IMR-90 (cell line): ENCODE results near the gene MIEN1.

Experiments
- BHLHE40 ChIP-seq: fragments of 150-350 bp; IDR thresholded peaks from 2 replicates; pipeline ENCODE4 v1.6.1; 2016; ENCODE audit warnings: mild to moderate bottlenecking, low read depth, low read length
- CTCF ChIP-seq: conservative IDR thresholded peaks from 2 replicates; pipeline ENCODE4 v1.5.1; 2012; ENCODE audit warnings: mild to moderate bottlenecking, low read depth, low read length, improper control_type of control experiment
- MAZ ChIP-seq: IDR thresholded peaks from 2 replicates; pipeline ENCODE4 v1.6.1; 2012; ENCODE audit warnings: low read depth, mild to moderate bottlenecking, low read length, improper control_type of control experiment, moderate library complexity, borderline replicate concordance
- POLR2A ChIP-seq: IDR thresholded peaks from 2 replicates; pipeline ENCODE4 v1.6.1; 2012; ENCODE audit warnings: mild to moderate bottlenecking, low read depth, low read length
- RAD21 ChIP-seq: IDR thresholded peaks from 2 replicates; pipeline ENCODE4 v1.6.1; 2012; ENCODE audit warnings: low read length, improper control_type of control experiment
- RCOR1 ChIP-seq: IDR thresholded peaks from 2 replicates; pipeline ENCODE4 v1.6.1; 2012; ENCODE audit warnings: mild to moderate bottlenecking, low read length, improper control_type of control experiment; ENCODE audit not compliant: insufficient replicate concordance
- RFX5 ChIP-seq: IDR thresholded peaks from 2 replicates; pipeline ENCODE4 v1.8.0; 2012; ENCODE audit warnings: low read depth, mild to moderate bottlenecking, low read length, moderate library complexity
- SMC3 ChIP-seq: fragments of 150-350 bp; IDR thresholded peaks from 2 replicates; pipeline ENCODE4 v1.6.1; 2016; ENCODE audit warnings: low read depth, mild to moderate bottlenecking, antibody characterized with exemption, low read length, moderate library complexity
- TF ChIP-seq, protein P1 (sequence below): fragments of 150-350 bp; IDR thresholded peaks from 2 replicates; pipeline ENCODE4 v1.6.1; 2017; ENCODE audit warnings: mild to moderate bottlenecking, antibody characterized with exemption, low read length, low read depth

GRCh38 chr17:39687546-39688474 lies 42.5 kb downstream of the MIEN1 start, which contains the start of gene PGAP3:
- TF ChIP-seq BHLHE40 (no peak), MAZ (no peak), POLR2A (peak; percentile 63; the same call in 1 of the 2 replicates), CTCF (0 out of 2 replicates have a peak, but pooled peaks have one; percentile 13), RFX5 (no peak), RCOR1 (no peak), SMC3 (no peak), RAD21 (no peak)
- TF ChIP-seq, protein P1, sequence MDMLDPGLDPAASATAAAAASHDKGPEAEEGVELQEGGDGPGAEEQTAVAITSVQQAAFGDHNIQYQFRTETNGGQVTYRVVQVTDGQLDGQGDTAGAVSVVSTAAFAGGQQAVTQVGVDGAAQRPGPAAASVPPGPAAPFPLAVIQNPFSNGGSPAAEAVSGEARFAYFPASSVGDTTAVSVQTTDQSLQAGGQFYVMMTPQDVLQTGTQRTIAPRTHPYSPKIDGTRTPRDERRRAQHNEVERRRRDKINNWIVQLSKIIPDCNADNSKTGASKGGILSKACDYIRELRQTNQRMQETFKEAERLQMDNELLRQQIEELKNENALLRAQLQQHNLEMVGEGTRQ, result no peak
